BLaER1 treated with 17β-estradiol and CSF1 and Interleukin-3, amounts not matched to agents 10 nM and 100 nM (cell line): ENCODE measurements around the gene PHIP.

Experiments used
- H3K27ac ChIP-seq, 11 experiments: shearing (Covaris generic); formaldehyde crosslinking; 2 replicates each; pipeline ENCODE4 v1.8.1; 2022
- H3K27me3 ChIP-seq, 11 experiments: shearing (Covaris generic); formaldehyde crosslinking; 2 replicates each; pipeline ENCODE4 v1.8.1; 2022
- H3K36me3 ChIP-seq, 11 experiments: shearing (Covaris generic); formaldehyde crosslinking; 2 replicates each; pipeline ENCODE4 v1.8.1; 2022
- H3K4me1 ChIP-seq, 10 experiments: shearing (Covaris generic); formaldehyde crosslinking; 2 replicates each; pipeline ENCODE4 v1.8.1; 2022
- H3K4me2 ChIP-seq, 11 experiments: shearing (Covaris generic); formaldehyde crosslinking; 2 replicates each; pipeline ENCODE4 v1.8.1; 2022
- H3K4me3 ChIP-seq, 10 experiments: shearing (Covaris generic); formaldehyde crosslinking; 2 replicates each; pipeline ENCODE4 v1.8.1; 2022
- H3K9ac ChIP-seq, 11 experiments: shearing (Covaris generic); formaldehyde crosslinking; 2 replicates each; pipeline ENCODE4 v1.8.1; 2022
- H3K9me3 ChIP-seq, 11 experiments: shearing (Covaris generic); formaldehyde crosslinking; replicated peaks in 1 of 11; 2 replicates each; pipeline ENCODE4 v1.8.1; 2022
- H4K20me1 ChIP-seq, 11 experiments: shearing (Covaris generic); formaldehyde crosslinking; 2 replicates each; pipeline ENCODE4 v1.8.1; 2022
- Cebpa-rat ChIP-seq, 11 experiments: shearing (Covaris generic); IDR thresholded peaks; 2 replicates each; pipeline ENCODE4 v1.8.1; 2022

The PHIP gene

DNA sequence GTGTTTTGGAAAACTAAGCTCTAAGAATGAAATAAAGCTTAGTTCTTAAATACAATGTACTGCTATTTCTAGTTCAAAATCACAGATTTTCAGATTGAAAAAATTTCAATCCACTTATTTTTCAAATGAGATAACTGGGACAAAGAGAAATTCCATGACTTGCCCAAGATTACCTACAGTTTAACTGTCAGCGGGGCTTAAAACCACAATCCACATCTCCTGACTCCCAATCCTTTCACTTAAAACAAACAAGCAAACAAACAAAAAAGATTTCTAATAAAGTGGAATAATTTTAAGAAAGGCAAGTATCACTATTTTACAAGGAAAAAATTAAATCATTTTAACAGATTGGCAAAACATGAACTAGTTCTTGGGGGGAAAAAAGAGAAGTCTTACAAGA is 4.2 kb downstream of the PHIP start:
- Histone ChIP-seq H4K20me1 (peaks cover 0 to 56% (median 8%) of the 10 kb centered on the region in 11 experiments; a peak in 9 of 22 replicates), H3K27me3 (no peaks in the 10 kb centered on the region), H3K4me3 (no peak overlapping the region), H3K9ac (no peak overlapping the region), H3K9me3 (no peaks in the 10 kb centered on the region), H3K4me2 (peak overlapping the region in 1 of 11 experiments; percentile 5; a peak in 2 of 22 replicates), H3K36me3 (peaks cover 0 to 10% (median 0%) of the 10 kb centered on the region in 11 experiments; a peak in 5 of 22 replicates), H3K27ac (no peak overlapping the region), H3K4me1 (peaks cover 0 to 20% (median 6%) of the 10 kb centered on the region in 10 experiments; a peak in 9 of 20 replicates)
- no peak for TF ChIP-seq Cebpa-rat (IDR thresholded peaks at IDR 0.05)

DNA sequence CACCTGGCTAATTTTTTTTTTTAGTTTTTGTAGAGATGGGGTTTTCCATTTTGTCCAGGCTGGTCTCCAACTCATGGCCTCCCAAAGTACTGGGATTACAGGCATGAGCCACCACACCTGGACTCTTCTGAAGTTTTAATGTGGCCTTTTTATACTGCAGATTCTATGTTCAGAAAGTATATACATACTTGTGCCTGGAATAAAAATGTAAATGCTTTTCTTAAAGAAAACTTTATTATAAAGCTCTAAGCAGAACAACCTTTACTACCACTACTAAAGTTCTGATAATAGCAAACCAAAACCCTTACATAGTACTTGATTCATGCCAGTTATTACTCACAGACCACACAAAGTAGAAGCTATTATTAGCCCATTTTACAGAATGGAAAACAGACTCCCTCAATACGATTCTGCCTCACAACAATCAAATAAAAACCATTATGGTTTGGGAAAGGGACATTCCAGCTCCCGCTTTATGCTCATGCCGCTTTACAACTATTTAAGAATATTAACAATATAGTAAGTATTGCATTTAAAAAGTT is 5.3 kb downstream of the PHIP start:
- H3K9ac ChIP-seq, result no peak overlapping the region
- TF ChIP-seq Cebpa-rat (IDR thresholded peaks at IDR 0.05), result no peak

DNA sequence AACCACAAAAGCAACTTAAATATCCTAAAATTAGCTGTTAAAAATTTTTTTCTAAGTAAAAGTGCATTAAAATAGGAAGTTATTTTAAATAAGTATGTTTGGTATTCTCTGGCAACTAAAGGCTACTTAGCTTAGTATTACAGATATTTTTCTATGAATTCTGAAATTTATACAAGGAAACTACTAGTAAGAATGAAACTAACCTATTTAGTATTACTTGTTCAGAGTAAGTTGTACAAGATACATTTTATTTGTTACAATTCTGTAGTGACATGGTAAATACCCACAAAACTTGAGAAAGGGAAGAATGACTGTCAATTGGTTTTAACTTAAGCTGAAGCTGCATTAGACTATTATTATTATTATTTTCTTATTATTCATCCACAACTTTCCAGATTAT is 6.5 kb downstream of the PHIP start:
- Histone ChIP-seq H3K9ac (no peak overlapping the region), H3K4me2 (no peak overlapping the region), H3K36me3 (peaks cover 0 to 10% (median 0%) of the 10 kb centered on the region in 11 experiments; a peak in 5 of 22 replicates), H3K4me1 (peaks cover 0 to 20% (median 6%) of the 10 kb centered on the region in 10 experiments; a peak in 9 of 20 replicates), H4K20me1 (peaks cover 0 to 59% (median 8%) of the 10 kb centered on the region in 11 experiments; a peak in 9 of 22 replicates), H3K27me3 (no peaks in the 10 kb centered on the region), H3K4me3 (no peak overlapping the region), H3K9me3 (no peaks in the 10 kb centered on the region), H3K27ac (no peak overlapping the region)
- TF ChIP-seq Cebpa-rat (IDR thresholded peaks at IDR 0.05), result no peak

More for the DNA sequence above, 5.3 kb downstream of the PHIP start:
- H4K20me1 ChIP-seq, result peaks cover 0 to 56% (median 8%) of the 10 kb centered on the region in 11 experiments; a peak in 9 of 22 replicates
- H3K36me3 ChIP-seq, result peaks cover 0 to 10% (median 0%) of the 10 kb centered on the region in 11 experiments; a peak in 5 of 22 replicates
- no peaks in the 10 kb centered on the region for H3K9me3 ChIP-seq
- peaks cover 0 to 20% (median 6%) of the 10 kb centered on the region in 10 experiments; a peak in 9 of 20 replicates for H3K4me1 ChIP-seq
- no peak overlapping the region for H3K4me2 ChIP-seq
- no peak overlapping the region for H3K27ac ChIP-seq
- no peak overlapping the region for H3K4me3 ChIP-seq
- no peaks in the 10 kb centered on the region for H3K27me3 ChIP-seq

DNA sequence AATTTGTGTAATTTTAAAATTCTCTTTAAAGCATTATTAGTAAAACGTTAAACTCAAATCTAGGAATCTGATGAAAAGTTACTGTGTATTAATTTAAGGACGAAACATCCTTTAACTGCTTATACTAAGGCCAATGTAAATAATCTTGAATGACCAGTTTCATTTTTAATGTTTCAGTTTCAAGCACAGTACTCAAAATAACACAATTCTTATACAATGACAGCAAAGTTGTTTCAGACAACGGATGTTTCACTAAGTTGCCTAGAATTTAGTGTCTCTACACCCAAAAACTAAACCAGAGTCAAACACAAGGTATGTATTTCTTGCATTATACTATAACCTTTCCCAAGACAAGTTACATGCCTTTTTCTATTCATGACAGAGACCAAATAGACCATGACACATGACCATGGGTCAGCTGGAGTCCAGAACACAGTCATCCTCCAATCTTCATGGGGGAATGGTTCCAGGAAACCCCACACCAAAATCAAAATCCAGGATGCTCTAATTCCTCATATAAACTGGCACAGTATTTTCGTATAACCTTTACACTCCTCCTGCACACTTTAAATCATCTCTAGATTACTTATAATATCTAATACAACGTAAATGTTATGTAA is 7.7 kb downstream of the PHIP start:
- no peaks in the 10 kb centered on the region for H3K27me3 ChIP-seq
- TF ChIP-seq Cebpa-rat (IDR thresholded peaks at IDR 0.05), result no peak
- no peaks in the 10 kb centered on the region for H3K9me3 ChIP-seq
- no peak overlapping the region for H3K4me2 ChIP-seq
- H3K36me3 ChIP-seq, result peaks cover 0 to 10% (median 0%) of the 10 kb centered on the region in 11 experiments; a peak in 5 of 22 replicates
- H4K20me1 ChIP-seq, result peaks cover under 1 to 49% (median 8%) of the 10 kb centered on the region in 11 experiments; a peak in 10 of 22 replicates
- H3K9ac ChIP-seq, result no peak overlapping the region
- H3K4me1 ChIP-seq, result peaks cover 0 to 17% (median 3%) of the 10 kb centered on the region in 10 experiments; a peak in 10 of 20 replicates
- H3K27ac ChIP-seq, result no peak overlapping the region
- H3K4me3 ChIP-seq, result no peak overlapping the region

DNA sequence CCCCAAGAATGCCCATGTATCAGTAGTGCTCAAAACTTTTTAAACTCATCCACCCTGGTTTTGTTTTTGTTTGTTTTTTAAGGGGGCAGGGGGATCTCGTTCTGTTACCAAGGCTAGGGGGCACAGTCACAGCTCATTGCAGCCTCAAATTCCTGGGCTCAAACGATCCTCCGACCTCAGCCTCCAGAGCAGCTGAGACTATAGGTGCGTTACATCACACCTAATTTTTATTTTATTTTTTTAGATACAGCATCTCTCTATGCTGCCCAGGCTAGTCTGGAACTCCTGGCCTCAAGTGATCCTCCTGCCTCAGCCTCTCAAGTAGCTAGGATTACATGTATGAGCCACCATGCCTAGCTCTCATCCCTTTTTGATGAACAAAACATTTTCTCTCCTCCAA is 11.2 kb downstream of the PHIP start:
- no peak overlapping the region for H3K9ac ChIP-seq
- H3K36me3 ChIP-seq, result peaks cover 0 to 5% (median 0%) of the 10 kb centered on the region in 11 experiments; a peak in 3 of 22 replicates
- peaks cover 0 to 49% (median 7%) of the 10 kb centered on the region in 11 experiments; a peak in 10 of 22 replicates for H4K20me1 ChIP-seq
- H3K4me2 ChIP-seq, result no peak overlapping the region
- no peak overlapping the region for H3K27ac ChIP-seq
- peaks cover 0 to 13% (median 4%) of the 10 kb centered on the region in 10 experiments; a peak in 7 of 20 replicates for H3K4me1 ChIP-seq
- no peak for TF ChIP-seq Cebpa-rat (IDR thresholded peaks at IDR 0.05)
- H3K4me3 ChIP-seq, result no peak overlapping the region
- no peaks in the 10 kb centered on the region for H3K9me3 ChIP-seq
- H3K27me3 ChIP-seq, result no peaks in the 10 kb centered on the region

DNA sequence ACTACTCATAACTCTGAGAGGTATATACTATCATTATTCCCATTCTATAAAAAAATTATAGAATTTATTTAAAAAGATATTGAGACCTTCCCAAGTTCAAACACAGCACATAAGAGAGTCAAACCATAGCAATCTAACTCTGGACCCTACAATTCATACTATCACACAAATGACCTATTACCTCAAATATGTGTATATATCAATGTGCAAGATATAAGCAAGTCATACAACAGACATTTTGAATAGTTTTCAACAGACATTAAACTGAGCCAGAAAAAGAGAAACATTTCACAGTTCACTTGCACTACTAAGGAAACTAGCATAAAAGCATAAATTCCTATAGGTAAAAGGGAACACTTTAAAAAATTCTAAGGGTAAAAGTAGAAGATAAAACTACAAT is 11.7 kb downstream of the PHIP start:
- H3K36me3 ChIP-seq, result peaks cover 0 to 9% (median 0%) of the 10 kb centered on the region in 11 experiments; a peak in 3 of 22 replicates
- H3K4me3 ChIP-seq, result no peak overlapping the region
- TF ChIP-seq Cebpa-rat (IDR thresholded peaks at IDR 0.05), result no peak
- H3K9me3 ChIP-seq, result no peaks in the 10 kb centered on the region
- H3K27me3 ChIP-seq, result no peaks in the 10 kb centered on the region
- H3K27ac ChIP-seq, result no peak overlapping the region
- peaks cover 0 to 45% (median 7%) of the 10 kb centered on the region in 11 experiments; a peak in 10 of 22 replicates for H4K20me1 ChIP-seq
- H3K4me1 ChIP-seq, result peaks cover 0 to 13% (median 4%) of the 10 kb centered on the region in 10 experiments; a peak in 7 of 20 replicates
- H3K9ac ChIP-seq, result no peak overlapping the region
- H3K4me2 ChIP-seq, result no peak overlapping the region

DNA sequence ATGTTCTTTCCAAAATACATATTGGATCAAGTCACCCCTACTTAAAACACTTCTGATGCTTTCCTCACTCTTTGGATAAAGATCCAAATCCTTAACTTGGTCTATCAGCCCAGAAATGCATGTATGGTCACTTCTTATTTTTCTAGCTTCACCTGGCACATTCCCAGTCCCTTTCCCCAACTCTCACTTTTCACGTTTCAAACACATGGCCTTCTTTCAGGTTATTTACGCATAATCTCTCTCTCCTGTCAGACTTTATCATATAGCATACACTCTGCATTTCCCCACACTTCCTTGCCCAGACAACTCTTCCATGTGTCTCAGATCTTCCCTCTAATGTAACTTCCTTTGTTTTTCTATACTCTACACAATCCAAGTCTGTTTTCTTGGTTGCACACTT is 12.8 kb downstream of the PHIP start:
- Histone ChIP-seq H3K4me3 (no peak overlapping the region), H3K27ac (no peak overlapping the region), H3K36me3 (peaks cover 0 to 15% (median 4%) of the 10 kb centered on the region in 11 experiments; a peak in 8 of 22 replicates), H3K9me3 (no peaks in the 10 kb centered on the region), H3K27me3 (no peaks in the 10 kb centered on the region), H3K9ac (no peak overlapping the region), H4K20me1 (peaks cover 0 to 36% (median 0%) of the 10 kb centered on the region in 11 experiments; a peak in 9 of 22 replicates), H3K4me2 (peak overlapping the region in 4 of 11 experiments; percentile 2 to 14 (median 8); a peak in 1 of 22 replicates), H3K4me1 (peaks cover 0 to 13% (median 4%) of the 10 kb centered on the region in 10 experiments; a peak in 7 of 20 replicates)
- TF ChIP-seq Cebpa-rat (IDR thresholded peaks at IDR 0.05), result no peak

DNA sequence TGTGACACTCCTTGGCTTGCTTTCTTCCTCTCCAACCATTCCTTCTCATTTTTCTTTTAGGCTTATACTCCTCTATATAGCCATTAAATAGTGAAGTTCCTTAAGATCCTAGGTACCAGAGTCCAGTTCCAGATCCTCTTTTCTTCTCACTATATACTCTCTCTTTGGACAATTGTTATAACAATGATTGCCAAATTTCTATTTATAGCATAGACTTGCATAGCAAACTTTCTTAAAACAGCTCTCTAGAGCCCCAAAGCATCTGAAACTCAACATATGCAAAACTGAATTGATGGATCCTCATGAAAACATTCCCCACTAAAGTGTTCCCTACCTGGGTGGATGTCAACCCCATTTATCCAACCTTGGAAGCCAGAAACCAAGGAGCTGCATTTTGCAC is 13.4 kb downstream of the PHIP start:
- Histone ChIP-seq H4K20me1 (peaks cover 0 to 35% (median 0%) of the 10 kb centered on the region in 11 experiments; a peak in 9 of 22 replicates), H3K4me2 (peak overlapping the region in 3 of 11 experiments; percentile 2 to 14 (median 2); a peak in 1 of 22 replicates), H3K27ac (no peak overlapping the region), H3K4me3 (no peak overlapping the region), H3K27me3 (no peaks in the 10 kb centered on the region), H3K9ac (no peak overlapping the region), H3K9me3 (no peaks in the 10 kb centered on the region), H3K36me3 (peaks cover 0 to 21% (median 9%) of the 10 kb centered on the region in 11 experiments; a peak in 8 of 22 replicates), H3K4me1 (peaks cover 0 to 13% (median 4%) of the 10 kb centered on the region in 10 experiments; a peak in 7 of 20 replicates)
- TF ChIP-seq Cebpa-rat (IDR thresholded peaks at IDR 0.05), result no peak

DNA sequence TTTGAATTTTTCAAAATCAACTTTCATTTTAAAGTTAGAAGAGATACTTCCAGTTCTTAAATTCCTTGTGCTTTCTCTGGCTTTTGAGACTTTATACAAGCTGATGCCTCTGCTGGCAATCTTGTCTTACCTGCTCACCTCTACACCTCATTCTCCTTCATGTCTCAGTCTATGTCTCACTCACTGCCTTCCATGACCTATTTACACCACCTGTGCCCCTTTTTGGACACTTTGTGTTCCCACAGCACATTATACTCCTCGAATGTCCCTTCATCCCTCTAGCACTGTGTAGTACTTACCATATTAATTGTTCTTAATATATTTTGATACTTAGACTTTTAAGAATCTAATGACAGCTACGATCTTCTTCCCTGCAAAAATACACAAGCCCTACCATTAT is 15.3 kb downstream of the PHIP start:
- H3K4me2 ChIP-seq, result no peak overlapping the region
- H3K4me1 ChIP-seq, result peaks cover 0 to 13% (median 4%) of the 10 kb centered on the region in 10 experiments; a peak in 7 of 20 replicates
- no peaks in the 10 kb centered on the region for H3K9me3 ChIP-seq
- peaks cover 10 to 35% (median 18%) of the 10 kb centered on the region in 11 experiments; a peak in 17 of 22 replicates for H3K36me3 ChIP-seq
- no peaks in the 10 kb centered on the region for H3K27me3 ChIP-seq
- H3K4me3 ChIP-seq, result no peak overlapping the region
- no peak for TF ChIP-seq Cebpa-rat (IDR thresholded peaks at IDR 0.05)
- H3K9ac ChIP-seq, result no peak overlapping the region
- peaks cover 0 to 35% (median 0%) of the 10 kb centered on the region in 11 experiments; a peak in 9 of 22 replicates for H4K20me1 ChIP-seq
- no peak overlapping the region for H3K27ac ChIP-seq
